Right atrium auricular region (tissue), 2 donors: Measurements from ENCODE around the gene CBFA2T3. TPM values are rescaled to one million over a fixed set of nuclear protein-coding genes. Genes with fewer than 3 reads are reported as not detected.
"Not testable (repeated sequence)": the region's sequence is repeated elsewhere in the genome, so short reads cannot be mapped to it uniquely, and the experiment has no call there.

Experiments used
- DNase-seq: peaks from one replicate; pipeline ENCODE4 v3.0.0-alpha.2; 2019; ENCODE audit warnings: low spot score
- H3K27ac ChIP-seq, 2 donors: fragments of 200-600 bp; sonication (generic); 1 replicate in 1 of 2; 2 replicates in 1 of 2; pipeline ENCODE4 v1.5.1; 2016 to 2019
- H3K27me3 ChIP-seq, 2 donors: fragments of 200-600 bp; sonication (generic); one replicate each; pipeline versions ENCODE4 v1.5.1 to v1.6.0; 2017 to 2019
- H3K36me3 ChIP-seq: fragments of 200-600 bp; sonication (generic); one replicate; pipeline ENCODE4 v1.5.1; 2016
- H3K4me1 ChIP-seq, 2 donors: fragments of 200-600 bp; sonication (generic); one replicate each; pipeline versions ENCODE4 v1.5.1 to v1.6.0; 2017 to 2019
- H3K4me3 ChIP-seq, 2 donors: fragments of 200-600 bp; sonication (generic); 1 replicate in 1 of 2; 2 replicates in 1 of 2; pipeline ENCODE4 v1.5.1; 2017 to 2019; ENCODE audit warnings: mild to moderate bottlenecking in 1 of 2, moderate library complexity in 1 of 2
- H3K9me3 ChIP-seq, 2 donors: fragments of 200-600 bp; sonication (generic); one replicate each; pipeline ENCODE4 v1.5.1; 2019
- total RNA-seq, 2 donors: library from RNA; depleted of rRNA; stranded (reverse); fragments of >200 nt; gene quantifications; one replicate each; pipeline ENCODE4 v1.1.0, GENCODE V29; 2016
- TF ChIP-seq, protein P1 (sequence below), 2 donors: fragments of 200-600 bp; sonication (generic); IDR thresholded peaks; one replicate each; pipeline ENCODE4 v1.5.1; 2019; ENCODE audit warnings: antibody characterized with exemption in 2 of 2

CBFA2T3 gene
- total RNA-seq, 2 donors from 2014 or later: 1.1 to 2.6 TPM

GRCh38 chr16:88894681-88895300, 82.2 kb downstream of the CBFA2T3 start:
- Histone ChIP-seq H3K9me3 (no peaks in the 10 kb centered on the region), H3K36me3 (peaks cover 5% of the 10 kb centered on the region), H3K27ac (no peak overlapping the region), H3K27me3 (no peaks in the 10 kb centered on the region), H3K4me3 (no peak overlapping the region), H3K4me1 (no peaks in the 10 kb centered on the region)
- DNase-seq: no peak
- TF ChIP-seq, protein P1, sequence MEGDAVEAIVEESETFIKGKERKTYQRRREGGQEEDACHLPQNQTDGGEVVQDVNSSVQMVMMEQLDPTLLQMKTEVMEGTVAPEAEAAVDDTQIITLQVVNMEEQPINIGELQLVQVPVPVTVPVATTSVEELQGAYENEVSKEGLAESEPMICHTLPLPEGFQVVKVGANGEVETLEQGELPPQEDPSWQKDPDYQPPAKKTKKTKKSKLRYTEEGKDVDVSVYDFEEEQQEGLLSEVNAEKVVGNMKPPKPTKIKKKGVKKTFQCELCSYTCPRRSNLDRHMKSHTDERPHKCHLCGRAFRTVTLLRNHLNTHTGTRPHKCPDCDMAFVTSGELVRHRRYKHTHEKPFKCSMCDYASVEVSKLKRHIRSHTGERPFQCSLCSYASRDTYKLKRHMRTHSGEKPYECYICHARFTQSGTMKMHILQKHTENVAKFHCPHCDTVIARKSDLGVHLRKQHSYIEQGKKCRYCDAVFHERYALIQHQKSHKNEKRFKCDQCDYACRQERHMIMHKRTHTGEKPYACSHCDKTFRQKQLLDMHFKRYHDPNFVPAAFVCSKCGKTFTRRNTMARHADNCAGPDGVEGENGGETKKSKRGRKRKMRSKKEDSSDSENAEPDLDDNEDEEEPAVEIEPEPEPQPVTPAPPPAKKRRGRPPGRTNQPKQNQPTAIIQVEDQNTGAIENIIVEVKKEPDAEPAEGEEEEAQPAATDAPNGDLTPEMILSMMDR (IDR thresholded peaks at IDR 0.05): no peak

GRCh38 chr16:88894266-88894665, 82.7 kb downstream of the CBFA2T3 start:
- H3K9me3 ChIP-seq, DNase-seq, H3K27me3 ChIP-seq, H3K4me3 ChIP-seq, H3K36me3 ChIP-seq, H3K4me1 ChIP-seq, H3K27ac ChIP-seq: not testable (repeated sequence)

GRCh38 chr16:88893127-88893968, 83.7 kb downstream of the CBFA2T3 start:
- no peak for DNase-seq
- no peaks in the 10 kb centered on the region for H3K9me3 ChIP-seq
- H3K4me1 ChIP-seq: peaks cover 0 to 5% of the 10 kb centered on the region in 2 donors
- no peak overlapping the region for H3K4me3 ChIP-seq
- no peaks in the 10 kb centered on the region for H3K27me3 ChIP-seq
- TF ChIP-seq, protein P1 (IDR thresholded peaks at IDR 0.05): no peak
- no peak overlapping the region for H3K27ac ChIP-seq
- peaks cover 5% of the 10 kb centered on the region for H3K36me3 ChIP-seq

DNA sequence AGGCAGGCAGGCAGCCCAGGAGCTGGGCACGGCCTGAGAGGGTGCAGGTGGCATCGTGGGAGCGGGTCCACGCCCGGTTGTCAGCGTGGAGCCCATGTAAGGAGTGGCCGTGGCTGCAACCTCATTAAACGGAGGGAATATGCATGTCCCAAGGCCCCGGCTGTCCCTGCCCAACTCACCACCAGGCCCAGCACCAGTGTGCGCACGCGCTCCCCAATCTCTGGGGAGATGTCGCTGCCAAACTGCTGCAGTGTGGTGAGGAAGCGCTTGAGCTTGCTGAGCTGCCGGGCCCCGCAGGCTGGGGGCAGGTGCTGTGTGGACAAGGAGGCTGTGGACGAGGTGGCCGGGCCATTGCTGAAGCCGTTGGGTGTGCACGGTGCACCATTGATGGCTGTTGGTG, 84.9 kb downstream of the CBFA2T3 start:
- Histone ChIP-seq H3K27me3 (no peaks in the 10 kb centered on the region), H3K4me3 (no peak overlapping the region), H3K27ac (no peak overlapping the region), H3K4me1 (peaks cover 0 to 17% of the 10 kb centered on the region in 2 donors), H3K9me3 (no peaks in the 10 kb centered on the region), H3K36me3 (peaks cover 5% of the 10 kb centered on the region)
- DNase-seq: no peak
- TF ChIP-seq, protein P1 (IDR thresholded peaks at IDR 0.05): no peak

DNA sequence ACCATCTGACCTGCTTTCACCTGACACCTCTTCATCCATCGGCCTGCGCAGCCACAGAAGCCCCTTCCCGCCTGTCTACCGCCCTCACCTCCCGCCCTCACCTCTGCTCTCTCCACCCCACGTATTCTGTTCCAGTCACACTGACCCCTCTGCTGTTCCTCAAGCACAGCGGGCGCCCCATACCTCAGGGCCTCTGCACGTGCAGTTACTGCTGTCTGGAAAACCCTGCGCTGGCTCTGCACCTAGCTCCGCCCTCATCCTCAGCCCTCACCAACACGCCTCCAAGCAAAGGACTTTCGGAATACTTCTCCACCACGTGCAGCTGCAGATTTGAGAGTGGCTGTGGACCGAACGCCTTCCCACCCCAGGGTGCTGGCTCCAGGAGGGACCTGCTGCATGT, 85.9 kb downstream of the CBFA2T3 start:
- H3K36me3 ChIP-seq: no peaks in the 10 kb centered on the region
- peaks cover 0 to 26% of the 10 kb centered on the region in 2 donors for H3K4me1 ChIP-seq
- TF ChIP-seq, protein P1 (IDR thresholded peaks at IDR 0.05): no peak
- H3K27ac ChIP-seq: no peak overlapping the region
- H3K9me3 ChIP-seq: no peaks in the 10 kb centered on the region
- no peak for DNase-seq
- no peak overlapping the region for H3K4me3 ChIP-seq
- no peaks in the 10 kb centered on the region for H3K27me3 ChIP-seq

- H3K9me3 ChIP-seq, H3K27me3 ChIP-seq, H3K36me3 ChIP-seq, H3K4me3 ChIP-seq, H3K27ac ChIP-seq, DNase-seq: not testable (repeated sequence)
- peaks cover 0 to 31% of the 10 kb centered on the region in 2 donors for H3K4me1 ChIP-seq
Measured at GRCh38 chr16:88889702-88890352, 87.2 kb downstream of the CBFA2T3 start.
